NCI-H1092 (cell line): ENCODE results near the gene RING1.

Source experiments
- DNase-seq: peaks from one replicate; lab custom pipeline; 2025; lab: John Stamatoyannopoulos, UW

The RING1 gene

GRCh38 chr6:33208091-33208967, at the start of gene RING1:
TSS of gene RING1 (plus strand) at chr6:33208500. CDS start at chr6:33208823, 323 bp downstream.
- DNase-seq: peak; percentile 61

DNA sequence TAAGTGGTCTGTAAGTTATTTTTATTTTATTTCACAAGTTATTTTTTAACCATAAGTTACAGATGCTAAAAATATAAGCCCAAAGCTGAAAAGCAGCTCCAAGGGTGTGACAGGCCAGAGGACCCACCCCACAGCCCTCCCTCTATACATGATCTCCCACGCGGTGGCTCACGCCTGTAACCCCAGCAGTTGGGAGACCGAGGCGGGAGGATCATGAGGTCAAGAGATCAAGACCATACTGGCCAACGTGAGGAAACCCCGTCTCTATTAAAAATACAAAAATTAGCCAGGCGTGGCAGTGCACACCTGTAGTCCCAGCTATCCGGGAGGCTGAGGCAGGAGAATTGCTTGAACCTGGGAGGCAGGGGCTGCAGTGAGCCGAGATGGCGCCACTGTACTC, 48.2 kb upstream of the RING1 start:
- DNase-seq: no peak

GRCh38 chr6:33160728-33161344, 47.5 kb upstream of the RING1 start:
- no peak for DNase-seq

DNA sequence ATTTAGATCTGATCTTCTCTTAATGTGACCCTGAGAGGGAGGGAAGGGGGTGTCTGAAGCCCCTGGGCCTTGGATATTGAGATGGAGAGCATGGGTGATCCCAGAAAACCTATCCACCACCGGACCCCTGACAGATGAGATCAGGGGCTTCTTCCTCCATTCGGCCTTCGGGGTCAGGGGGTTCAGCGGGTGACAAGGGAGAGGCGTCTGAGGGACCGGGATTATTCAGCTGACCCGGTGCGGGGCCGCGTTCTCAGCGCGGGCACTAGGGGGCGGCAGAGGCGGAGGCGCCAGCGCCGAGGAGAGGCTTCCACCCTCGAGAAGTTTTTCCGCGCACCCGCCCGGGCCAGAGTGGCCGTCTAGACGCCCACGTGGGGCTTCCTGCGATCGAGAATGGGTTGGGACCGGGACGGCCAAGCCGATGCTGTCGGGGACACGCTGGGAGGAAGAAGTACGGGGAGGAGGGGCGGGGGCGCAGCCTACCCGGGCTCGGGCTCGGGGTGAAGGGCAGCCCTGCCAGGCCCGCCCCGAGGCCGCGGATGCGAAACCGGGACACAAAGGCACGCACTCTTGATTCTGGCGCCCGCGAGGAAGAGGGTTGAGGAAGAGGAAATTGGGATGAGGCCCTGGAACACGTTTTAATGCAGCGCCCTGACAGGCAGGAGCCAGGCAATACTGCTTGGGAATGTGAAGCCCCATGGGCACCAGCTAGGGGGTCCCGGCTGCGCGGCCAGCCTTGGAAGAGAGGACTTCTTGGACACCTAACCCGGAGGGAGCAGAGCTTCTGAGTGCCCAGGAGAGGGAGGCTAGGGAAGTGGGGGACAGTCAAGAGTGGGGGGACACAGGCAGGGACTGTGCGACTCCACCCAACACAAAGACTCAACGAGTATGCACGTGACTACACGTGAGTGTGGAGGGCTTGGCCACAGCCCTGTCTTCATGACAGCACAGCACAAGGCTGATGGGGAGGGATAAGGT, 46.7 kb upstream of the RING1 start:
- no peak for DNase-seq

- no peak for DNase-seq
Observed at GRCh38 chr6:33163540-33163939, 44.8 kb upstream of the RING1 start.

GRCh38 chr6:33164176-33164575, 44.1 kb upstream of the RING1 start:
- DNase-seq: no peak

GRCh38 chr6:33164665-33165373, 43.5 kb upstream of the RING1 start:
- DNase-seq: no peak

DNA sequence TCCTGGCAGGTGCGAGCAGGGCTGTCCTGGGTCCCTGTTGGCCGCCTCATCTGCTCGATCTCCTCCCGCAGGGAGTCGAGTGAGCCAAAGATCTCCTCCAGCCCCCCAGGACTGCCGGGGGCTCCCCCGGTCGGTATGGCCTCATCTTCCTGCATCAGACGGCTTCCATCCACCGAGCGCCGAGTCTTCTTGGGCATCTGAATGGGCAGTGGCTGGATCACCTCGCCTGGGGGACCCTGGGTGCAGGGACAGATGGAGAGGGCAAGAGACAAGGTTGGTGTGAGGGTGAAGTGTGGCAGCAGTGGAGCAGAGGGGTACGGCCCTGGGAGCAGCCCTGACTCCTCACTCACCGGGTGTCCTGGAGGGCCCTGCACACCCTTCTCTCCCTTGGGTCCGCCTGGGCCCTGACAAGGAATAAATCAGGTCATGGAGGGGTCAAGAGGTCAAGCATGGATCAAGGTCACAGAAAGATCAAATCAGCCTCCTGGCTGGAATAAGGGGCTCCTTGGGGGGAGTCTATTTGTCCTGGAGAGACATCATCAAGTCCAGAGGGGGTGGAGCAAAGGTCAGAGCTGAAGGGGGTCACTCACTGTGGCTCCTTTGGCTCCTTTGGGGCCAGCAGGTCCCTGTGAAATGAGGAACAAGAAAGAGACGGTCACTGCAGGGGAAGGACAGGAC, 42.6 kb upstream of the RING1 start:
- no peak for DNase-seq

GRCh38 chr6:33166363-33166762, 41.9 kb upstream of the RING1 start:
- no peak for DNase-seq

GRCh38 chr6:33166811-33167210, 41.5 kb upstream of the RING1 start:
- no peak for DNase-seq

DNA sequence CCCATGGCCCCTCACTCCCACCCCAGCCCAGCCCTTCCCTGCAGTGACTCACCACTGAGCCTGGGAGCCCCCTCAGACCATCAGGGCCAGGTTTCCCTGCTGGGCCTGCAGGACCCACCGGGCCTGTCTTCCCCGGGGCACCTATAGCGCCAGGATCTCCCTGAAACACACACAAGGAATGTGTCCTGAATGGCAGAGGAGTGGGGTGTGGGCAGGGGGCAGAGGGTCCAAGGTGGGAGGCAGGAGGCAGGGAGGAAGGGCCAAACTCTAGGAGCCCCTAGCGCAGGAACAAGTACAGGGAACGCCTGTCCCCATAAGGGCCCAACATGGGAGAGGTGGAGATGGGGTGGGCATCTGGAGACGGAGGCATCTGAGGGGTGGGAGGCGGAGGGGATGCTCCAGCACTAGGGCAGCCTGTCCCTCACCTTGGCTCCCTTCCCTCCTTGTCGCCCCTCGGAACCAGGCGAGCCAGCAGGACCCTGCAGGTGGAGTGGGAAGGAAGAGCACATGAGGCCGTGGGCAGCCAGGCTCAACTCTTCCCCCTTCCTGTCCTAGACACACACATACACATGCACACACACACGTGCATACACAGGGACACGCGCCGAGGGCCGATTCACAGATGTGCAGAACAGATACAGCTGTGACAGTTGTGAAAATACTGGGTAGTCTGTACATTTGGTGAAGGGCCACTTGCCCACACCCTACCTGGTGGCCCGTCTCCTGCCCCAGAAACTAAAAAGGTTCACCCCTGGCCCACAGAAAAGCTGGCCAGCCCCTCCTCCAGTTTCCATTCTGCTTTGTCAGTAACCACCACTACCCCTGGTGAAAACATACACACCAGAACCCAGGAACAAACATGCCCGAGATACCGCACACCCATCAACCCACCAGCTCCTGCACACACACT, 40.7 kb upstream of the RING1 start:
- DNase-seq: no peak

DNA sequence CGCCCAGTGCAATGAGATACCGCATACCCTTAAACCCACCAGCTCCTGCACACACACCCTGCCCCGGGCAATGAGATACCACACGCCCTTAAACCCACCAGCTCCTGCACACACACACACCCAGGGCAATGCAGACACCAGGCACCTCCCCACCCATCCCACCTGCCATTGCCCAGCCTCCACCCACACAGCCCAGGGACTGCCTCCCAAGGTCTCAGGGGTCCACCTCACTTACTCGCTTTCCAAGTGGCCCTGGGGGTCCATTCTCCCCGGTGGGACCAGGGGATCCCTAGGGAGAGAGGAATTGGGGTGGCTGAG, 40.1 kb upstream of the RING1 start:
- no peak for DNase-seq

DNA sequence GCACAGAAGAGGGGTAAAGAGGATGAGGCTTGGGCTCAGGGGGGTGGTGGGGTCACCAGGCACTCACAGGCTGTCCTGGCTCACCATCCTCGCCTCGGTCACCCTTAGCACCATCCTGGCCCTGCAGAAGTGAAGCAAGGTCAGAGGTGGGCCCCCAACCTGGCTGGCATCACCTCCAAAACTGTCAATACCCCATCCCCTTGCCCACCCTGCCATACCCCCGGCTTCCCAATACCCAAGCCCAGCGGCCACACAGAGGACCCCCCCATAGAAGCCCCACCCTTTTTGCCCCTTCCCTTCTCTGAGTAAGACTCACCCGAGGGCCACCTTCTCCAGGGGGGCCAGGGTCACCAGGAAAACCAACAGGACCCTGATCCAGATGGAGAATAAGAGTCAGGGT, 39.7 kb upstream of the RING1 start:
- DNase-seq: no peak

- no peak for DNase-seq
Observed at GRCh38 chr6:33169291-33170175, 38.8 kb upstream of the RING1 start.

GRCh38 chr6:33170176-33171015, 37.9 kb upstream of the RING1 start:
- DNase-seq: no peak

GRCh38 chr6:33171016-33171879, 37.1 kb upstream of the RING1 start:
- no peak for DNase-seq
